IMR-90 (cell line): ENCODE measurements around the gene ALS2CL. TPM values are rescaled to one million over a fixed set of nuclear protein-coding genes. Genes with fewer than 3 reads are reported as not detected.

Experiments
- ATAC-seq: fragments of 200-7000 bp; cut with Tn5 transposase; 2 replicates; pipeline ENCODE4 v1.9.1; 2020; ENCODE audit warnings: low read depth, mild to moderate bottlenecking, moderate library complexity
- BruUV-seq: library from RNA; stranded (reverse); fragments of 400-500 nt; replicated peaks from 2 replicates; lab custom pipeline; 2021; lab: Mats Ljungman, UMichigan
- CTCF ChIA-PET: fragments of 300-600 bp; formaldehyde crosslinking; extraction: SDS; loops from one replicate; lab custom pipeline; 2021; ENCODE audit warnings: antibody characterized with exemption; lab: Yijun Ruan, JAX
- POLR2A ChIA-PET: fragments of 300-600 bp; sonication (Branson Sonifier 250); formaldehyde crosslinking; loops from one replicate; lab custom pipeline; 2022; ENCODE audit warnings: antibody characterized with exemption; ENCODE audit not compliant: unreplicated experiment; lab: Charles Lee
- DNase-seq: peaks from one replicate; pipeline ENCODE4 v3.0.0; 2013
- H2AFZ ChIP-seq: replicated peaks from 2 replicates; pipeline ENCODE3; 2013; ENCODE audit warnings: low read length, mild to moderate bottlenecking; ENCODE audit not compliant: poor library complexity
- H2AK5ac ChIP-seq: 2 replicates; pipeline ENCODE4 v1.6.1; 2013; ENCODE audit warnings: low read depth, low read length, inconsistent platforms
- H2AK9ac ChIP-seq: replicated peaks from 2 replicates; pipeline ENCODE3; 2013; ENCODE audit warnings: mild to moderate bottlenecking, low read depth, low read length, moderate library complexity; ENCODE audit not compliant: poor library complexity
- H2BK120ac ChIP-seq: 2 replicates; pipeline ENCODE4 v1.6.1; 2013; ENCODE audit warnings: low read depth, low read length, inconsistent platforms
- H2BK15ac ChIP-seq: 3 replicates; pipeline ENCODE4 v1.6.1; 2013; ENCODE audit warnings: low read depth, low read length, inconsistent platforms
- H2BK20ac ChIP-seq: 2 replicates; pipeline ENCODE4 v1.6.1; 2013; ENCODE audit warnings: low read depth, mild to moderate bottlenecking, inconsistent platforms, low read length, moderate library complexity
- H2BK5ac ChIP-seq: 2 replicates; pipeline ENCODE4 v1.6.1; 2013; ENCODE audit warnings: mild to moderate bottlenecking, low read depth, low read length, inconsistent platforms; ENCODE audit not compliant: poor library complexity, severe bottlenecking
- H3K14ac ChIP-seq: replicated peaks from 2 replicates; pipeline ENCODE4 v1.6.1; 2013; ENCODE audit warnings: low read depth, low read length, inconsistent platforms
- H3K18ac ChIP-seq: 2 replicates; pipeline ENCODE4 v1.6.1; 2013; ENCODE audit warnings: low read depth, low read length, control low read depth
- H3K23ac ChIP-seq: 2 replicates; pipeline ENCODE4 v1.6.1; 2013; ENCODE audit warnings: low read depth, low read length, inconsistent platforms
- H3K27ac ChIP-seq: 2 replicates; pipeline ENCODE4 v1.5.1; 2013; ENCODE audit warnings: mild to moderate bottlenecking, control low read depth, low read length; ENCODE audit not compliant: insufficient read depth
- H3K27me3 ChIP-seq: 2 replicates; pipeline ENCODE4 v1.6.1; 2013; ENCODE audit warnings: low read length; ENCODE audit not compliant: control insufficient read depth, insufficient read depth
- H3K36me3 ChIP-seq: 2 replicates; pipeline ENCODE4 v1.6.1; 2013; ENCODE audit warnings: low read length, mixed read lengths; ENCODE audit not compliant: control insufficient read depth, insufficient read depth
- H3K4ac ChIP-seq: 2 replicates; pipeline ENCODE4 v1.6.1; 2013; ENCODE audit warnings: low read depth, low read length, inconsistent platforms
- H3K4me1 ChIP-seq: 2 replicates; pipeline ENCODE4 v1.6.1; 2013; ENCODE audit warnings: low read length, mixed read lengths; ENCODE audit not compliant: control insufficient read depth, insufficient read depth
- H3K4me2 ChIP-seq: 2 replicates; pipeline ENCODE4 v1.6.1; 2013; ENCODE audit warnings: low read depth, mild to moderate bottlenecking, control low read depth, low read length, moderate library complexity
- H3K4me3 ChIP-seq: 2 replicates; pipeline ENCODE4 v1.5.1; 2013; ENCODE audit warnings: low read depth, mild to moderate bottlenecking, control low read depth, low read length, moderate library complexity; ENCODE audit not compliant: insufficient read depth
- H3K56ac ChIP-seq: 2 replicates; pipeline ENCODE4 v1.6.1; 2013; ENCODE audit warnings: low read length, inconsistent platforms; ENCODE audit not compliant: insufficient read depth; ENCODE audit errors: extremely low read depth
- H3K79me1 ChIP-seq, 2 experiments: 2 replicates each; pipeline ENCODE4 v1.6.1; 2013; ENCODE audit warnings: low read length in 2 of 2, inconsistent platforms in 1 of 2, low read depth in 1 of 2
- H3K9ac ChIP-seq: 2 replicates; pipeline ENCODE4 v1.6.1; 2013; ENCODE audit warnings: low read depth, low read length, control low read depth
- H3K9me1 ChIP-seq: 2 replicates; pipeline ENCODE4 v1.6.1; 2013; ENCODE audit warnings: low read length, inconsistent platforms; ENCODE audit not compliant: insufficient read depth
- H3K9me3 ChIP-seq: 2 replicates; pipeline ENCODE4 v1.6.1; 2013; ENCODE audit warnings: low read length; ENCODE audit not compliant: control insufficient read depth, insufficient read depth
- H4K20me1 ChIP-seq: 2 replicates; pipeline ENCODE4 v1.6.1; 2013; ENCODE audit warnings: low read length, inconsistent platforms; ENCODE audit not compliant: insufficient read depth
- H4K5ac ChIP-seq: 2 replicates; pipeline ENCODE4 v1.6.1; 2013; ENCODE audit warnings: mild to moderate bottlenecking, low read depth, low read length, control low read depth
- H4K8ac ChIP-seq, 2 experiments: 2 replicates each; pipeline ENCODE4 v1.6.1; 2013; ENCODE audit warnings: low read depth in 2 of 2, low read length in 2 of 2, control low read depth in 1 of 2, inconsistent platforms in 1 of 2
- H4K91ac ChIP-seq: 2 replicates; pipeline ENCODE4 v1.6.1; 2013; ENCODE audit warnings: low read depth, low read length, inconsistent platforms; ENCODE audit not compliant: insufficient read depth
- BHLHE40 ChIP-seq: fragments of 150-350 bp; IDR thresholded peaks from 2 replicates; pipeline ENCODE4 v1.6.1; 2016; ENCODE audit warnings: mild to moderate bottlenecking, low read depth, low read length
- CEBPB ChIP-seq: IDR thresholded peaks from 2 replicates; pipeline ENCODE4 v1.6.1; 2012; ENCODE audit warnings: low read depth, low read length, improper control_type of control experiment
- CHD1 ChIP-seq: IDR thresholded peaks from 2 replicates; pipeline ENCODE4 v1.6.1; 2012; ENCODE audit warnings: low read depth, low read length, improper control_type of control experiment
- FOS ChIP-seq: fragments of 150-350 bp; IDR thresholded peaks from 2 replicates; pipeline ENCODE4 v1.6.1; 2016; ENCODE audit warnings: low read depth, low read length
- MAFK ChIP-seq: IDR thresholded peaks from 2 replicates; pipeline ENCODE4 v1.6.1; 2012; ENCODE audit warnings: low read depth, low read length, improper control_type of control experiment
- MAZ ChIP-seq: IDR thresholded peaks from 2 replicates; pipeline ENCODE4 v1.6.1; 2012; ENCODE audit warnings: low read depth, mild to moderate bottlenecking, low read length, improper control_type of control experiment, moderate library complexity, borderline replicate concordance
- MXI1 ChIP-seq: IDR thresholded peaks from 2 replicates; pipeline ENCODE4 v1.6.1; 2012; ENCODE audit warnings: low read depth, mild to moderate bottlenecking, low read length, moderate library complexity, borderline replicate concordance
- NFE2L2 ChIP-seq: fragments of 150-350 bp; IDR thresholded peaks from 2 replicates; pipeline ENCODE4 v1.6.1; 2016; ENCODE audit warnings: low read depth, mild to moderate bottlenecking, low read length
- POLR2A ChIP-seq: IDR thresholded peaks from 2 replicates; pipeline ENCODE4 v1.6.1; 2012; ENCODE audit warnings: mild to moderate bottlenecking, low read depth, low read length
- RAD21 ChIP-seq: IDR thresholded peaks from 2 replicates; pipeline ENCODE4 v1.6.1; 2012; ENCODE audit warnings: low read length, improper control_type of control experiment
- RCOR1 ChIP-seq: IDR thresholded peaks from 2 replicates; pipeline ENCODE4 v1.6.1; 2012; ENCODE audit warnings: mild to moderate bottlenecking, low read length, improper control_type of control experiment; ENCODE audit not compliant: insufficient replicate concordance
- RFX5 ChIP-seq: IDR thresholded peaks from 2 replicates; pipeline ENCODE4 v1.8.0; 2012; ENCODE audit warnings: low read depth, mild to moderate bottlenecking, low read length, moderate library complexity
- WGBS, 2 experiments: methylation state at CpG; one replicate each; pipeline versions ENCODE4 v1.1.5 to v1.1.7; 2013; ENCODE audit warnings: missing lambda C conversion rate in 2 of 2; ENCODE audit not compliant: insufficient read length in 1 of 2; ENCODE audit errors: extremely low coverage in 2 of 2; 5-methylcytosine and 5-hydroxymethylcytosine counted together
- dilution Hi-C: fragments of 300-500 bp; cut with HindIII; formaldehyde crosslinking; loops from one replicate; pipeline ENCODE4 v1.14.3; 2018; ENCODE audit warnings: low sequenced_read_pairs; ENCODE audit not compliant: unreplicated experiment
- in situ Hi-C: fragments of 300-500 bp; cut with MboI; formaldehyde crosslinking; loops from 3 replicates; pipeline ENCODE4 v1.14.3; 2019; ENCODE audit warnings: low sequenced_read_pairs, inconsistent platforms, mixed read lengths
- intact Hi-C: fragments of 100-400 bp; cut with micrococcal nuclease; formaldehyde crosslinking; loops from 2 replicates; pipeline ENCODE4 v1.10.0; 2022
- polyA plus RNA-seq, 3 experiments: library from polyadenylated mRNA; depleted of rRNA; stranded (reverse); fragments of >200 nt; gene quantifications; 2 replicates each; pipeline ENCODE4 v1.2.3, GENCODE V29; 2012; ENCODE audit warnings: low replicate concordance in 1 of 3
- total RNA-seq: library from RNA; depleted of rRNA; stranded (reverse); fragments of >200 nt; gene quantifications from 2 replicates; pipeline ENCODE4 v1.2.3, GENCODE V29; 2012
- TF ChIP-seq, protein P1 (sequence below): conservative IDR thresholded peaks from 2 replicates; pipeline ENCODE4 v1.5.1; 2012; ENCODE audit warnings: mild to moderate bottlenecking, low read depth, low read length, improper control_type of control experiment
- TF ChIP-seq, protein P2 (sequence below): fragments of 150-350 bp; IDR thresholded peaks from 2 replicates; pipeline ENCODE4 v1.6.1; 2016; ENCODE audit warnings: low read depth, mild to moderate bottlenecking, low read length, moderate library complexity, borderline replicate concordance
- TF ChIP-seq, protein P3 (sequence below): fragments of 150-350 bp; IDR thresholded peaks from 2 replicates; pipeline ENCODE4 v1.6.1; 2017; ENCODE audit warnings: mild to moderate bottlenecking, antibody characterized with exemption, low read length, low read depth

The ALS2CL gene
- total and polyA plus RNA-seq, 2 of the 4 experiments (the other 2 are of a cell fraction): 2.2 to 4.8 TPM

DNA sequence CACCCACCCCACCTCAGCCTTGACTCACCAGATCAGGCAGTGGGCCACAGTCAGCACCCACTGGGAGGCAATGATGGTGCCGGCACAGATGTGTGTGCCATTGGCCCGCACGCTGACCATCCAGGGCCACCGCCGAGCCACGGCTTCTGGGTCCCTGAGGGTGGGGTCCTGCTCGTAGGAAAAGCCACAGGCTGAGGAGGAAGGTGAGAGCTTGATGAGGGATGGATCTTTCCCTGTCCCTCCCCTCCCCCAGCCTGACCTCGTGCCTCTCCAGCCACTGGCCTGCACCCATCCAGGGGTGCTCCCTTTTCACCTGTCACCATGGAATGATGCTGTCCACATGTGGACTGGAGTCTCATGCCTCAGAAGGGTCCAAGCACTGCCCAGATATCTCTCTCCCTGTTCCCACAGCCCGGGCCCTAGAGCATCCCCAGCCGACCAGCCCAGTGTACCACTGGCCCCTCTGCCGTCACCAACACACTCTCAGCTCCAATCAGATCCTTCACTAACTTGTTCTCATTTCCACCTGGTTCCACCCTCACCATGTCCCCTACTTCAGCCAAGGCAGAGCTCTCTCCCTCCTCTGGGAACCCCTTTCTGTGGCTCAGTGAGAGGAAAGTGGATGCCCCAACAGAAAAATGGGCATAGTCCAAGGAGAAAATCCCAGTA, 22.2 kb upstream of the ALS2CL start:
- no peak overlapping the region for H4K91ac ChIP-seq
- no peak overlapping the region for H3K14ac ChIP-seq
- no peak overlapping the region for H2AFZ ChIP-seq
- no peak overlapping the region for H3K4ac ChIP-seq
- no peaks in the 10 kb centered on the region for H3K9me1 ChIP-seq
- H2BK5ac ChIP-seq: no peak overlapping the region
- H3K23ac ChIP-seq: no peak overlapping the region
- CTCF ChIA-PET: no interaction called here
- H2AK9ac ChIP-seq: no peak overlapping the region
- in situ Hi-C loops: loop anchor here (25.0 kb wide), 1 partner anchor 647 kb away; no protein-coding TSS in a partner anchor
- H3K79me1 ChIP-seq: no peaks in the 10 kb centered on the region
- H4K8ac ChIP-seq: no peak overlapping the region
- TF ChIP-seq BHLHE40 (no peak), MXI1 (no peak), RAD21 (no peak), FOS (no peak), POLR2A (no peak), MAZ (no peak), RFX5 (no peak), CHD1 (no peak), RCOR1 (no peak), CEBPB (no peak), NFE2L2 (no peak), MAFK (no peak)
- TF ChIP-seq, protein P1, sequence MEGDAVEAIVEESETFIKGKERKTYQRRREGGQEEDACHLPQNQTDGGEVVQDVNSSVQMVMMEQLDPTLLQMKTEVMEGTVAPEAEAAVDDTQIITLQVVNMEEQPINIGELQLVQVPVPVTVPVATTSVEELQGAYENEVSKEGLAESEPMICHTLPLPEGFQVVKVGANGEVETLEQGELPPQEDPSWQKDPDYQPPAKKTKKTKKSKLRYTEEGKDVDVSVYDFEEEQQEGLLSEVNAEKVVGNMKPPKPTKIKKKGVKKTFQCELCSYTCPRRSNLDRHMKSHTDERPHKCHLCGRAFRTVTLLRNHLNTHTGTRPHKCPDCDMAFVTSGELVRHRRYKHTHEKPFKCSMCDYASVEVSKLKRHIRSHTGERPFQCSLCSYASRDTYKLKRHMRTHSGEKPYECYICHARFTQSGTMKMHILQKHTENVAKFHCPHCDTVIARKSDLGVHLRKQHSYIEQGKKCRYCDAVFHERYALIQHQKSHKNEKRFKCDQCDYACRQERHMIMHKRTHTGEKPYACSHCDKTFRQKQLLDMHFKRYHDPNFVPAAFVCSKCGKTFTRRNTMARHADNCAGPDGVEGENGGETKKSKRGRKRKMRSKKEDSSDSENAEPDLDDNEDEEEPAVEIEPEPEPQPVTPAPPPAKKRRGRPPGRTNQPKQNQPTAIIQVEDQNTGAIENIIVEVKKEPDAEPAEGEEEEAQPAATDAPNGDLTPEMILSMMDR: no peak
- TF ChIP-seq, protein P2, sequence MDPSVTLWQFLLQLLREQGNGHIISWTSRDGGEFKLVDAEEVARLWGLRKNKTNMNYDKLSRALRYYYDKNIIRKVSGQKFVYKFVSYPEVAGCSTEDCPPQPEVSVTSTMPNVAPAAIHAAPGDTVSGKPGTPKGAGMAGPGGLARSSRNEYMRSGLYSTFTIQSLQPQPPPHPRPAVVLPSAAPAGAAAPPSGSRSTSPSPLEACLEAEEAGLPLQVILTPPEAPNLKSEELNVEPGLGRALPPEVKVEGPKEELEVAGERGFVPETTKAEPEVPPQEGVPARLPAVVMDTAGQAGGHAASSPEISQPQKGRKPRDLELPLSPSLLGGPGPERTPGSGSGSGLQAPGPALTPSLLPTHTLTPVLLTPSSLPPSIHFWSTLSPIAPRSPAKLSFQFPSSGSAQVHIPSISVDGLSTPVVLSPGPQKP: no peak
- TF ChIP-seq, protein P3, sequence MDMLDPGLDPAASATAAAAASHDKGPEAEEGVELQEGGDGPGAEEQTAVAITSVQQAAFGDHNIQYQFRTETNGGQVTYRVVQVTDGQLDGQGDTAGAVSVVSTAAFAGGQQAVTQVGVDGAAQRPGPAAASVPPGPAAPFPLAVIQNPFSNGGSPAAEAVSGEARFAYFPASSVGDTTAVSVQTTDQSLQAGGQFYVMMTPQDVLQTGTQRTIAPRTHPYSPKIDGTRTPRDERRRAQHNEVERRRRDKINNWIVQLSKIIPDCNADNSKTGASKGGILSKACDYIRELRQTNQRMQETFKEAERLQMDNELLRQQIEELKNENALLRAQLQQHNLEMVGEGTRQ: no peak
- no peaks in the 10 kb centered on the region for H3K9me3 ChIP-seq
- no TSS peak for BruUV-seq
- WGBS, 2 experiments: 60% methylated on average over 3 of the region's 11 CpGs; no CpG with 5 or more reads in 1 of the 2 experiments
- H4K20me1 ChIP-seq: no peaks in the 10 kb centered on the region
- no peak overlapping the region for H3K9ac ChIP-seq
- POLR2A ChIA-PET: no interaction called here
- peaks cover 54% of the 10 kb centered on the region for H3K27me3 ChIP-seq
- no peak overlapping the region for H2AK5ac ChIP-seq
- no peak overlapping the region for H3K4me2 ChIP-seq
- H3K56ac ChIP-seq: no peak overlapping the region
- no peak overlapping the region for H2BK15ac ChIP-seq
- H3K36me3 ChIP-seq: no peaks in the 10 kb centered on the region
- H2BK20ac ChIP-seq: no peak overlapping the region
- ATAC-seq (no peak), DNase-seq (no peak)
- H2BK120ac ChIP-seq: no peak overlapping the region
- H3K18ac ChIP-seq: no peak overlapping the region
- dilution Hi-C loops: no loop called here
- intact Hi-C loops: no loop called here
- H3K4me3 ChIP-seq: no peak overlapping the region
- no peak overlapping the region for H3K27ac ChIP-seq
- H4K5ac ChIP-seq: no peak overlapping the region
- H3K4me1 ChIP-seq: no peaks in the 10 kb centered on the region
